Fibroblast of skin of scalp (primary cell): ENCODE results near the gene RET.
"Not testable (repeated sequence)": the region's sequence is repeated elsewhere in the genome, so short reads cannot be mapped to it uniquely, and the experiment has no call there.

Experiments
- DNase-seq: peaks from one replicate; pipeline ENCODE4 v3.0.0-alpha.2; 2013

The RET gene

DNA sequence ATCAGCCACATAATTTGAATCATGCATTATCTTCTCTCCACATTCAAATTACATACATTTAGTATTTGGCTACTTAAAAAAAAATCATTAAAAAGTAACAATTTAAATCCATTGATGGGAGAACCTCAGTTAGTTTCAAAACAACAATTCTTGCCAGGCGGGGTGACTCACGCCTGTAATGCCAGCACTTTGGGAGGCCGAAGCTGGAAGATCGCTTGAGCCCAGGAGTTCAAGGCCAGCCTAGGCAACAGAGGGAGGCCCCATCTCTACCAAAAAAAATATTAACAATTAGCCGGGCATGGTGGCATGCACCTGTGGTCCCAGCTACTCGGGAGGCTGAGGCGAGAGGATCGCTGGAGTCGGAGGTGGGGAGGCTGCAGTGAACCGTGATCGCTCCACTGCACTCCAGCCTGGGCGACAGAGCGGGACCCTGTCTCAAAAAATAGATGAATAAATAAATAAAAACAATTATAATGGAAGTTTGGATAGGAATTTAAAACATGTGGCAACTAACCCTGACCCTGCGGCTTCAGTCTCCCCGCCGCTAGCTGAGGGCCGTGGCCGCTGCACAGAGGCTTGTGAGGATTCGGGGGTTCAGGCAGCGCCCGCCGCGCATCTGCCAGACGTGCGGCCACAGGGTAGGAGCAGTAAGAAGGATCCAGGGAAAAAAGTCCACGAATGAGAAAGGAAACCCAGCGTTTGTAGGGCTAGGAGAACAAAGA, 60.3 kb downstream of the RET start:
- DNase-seq, result peak; percentile 22

DNA sequence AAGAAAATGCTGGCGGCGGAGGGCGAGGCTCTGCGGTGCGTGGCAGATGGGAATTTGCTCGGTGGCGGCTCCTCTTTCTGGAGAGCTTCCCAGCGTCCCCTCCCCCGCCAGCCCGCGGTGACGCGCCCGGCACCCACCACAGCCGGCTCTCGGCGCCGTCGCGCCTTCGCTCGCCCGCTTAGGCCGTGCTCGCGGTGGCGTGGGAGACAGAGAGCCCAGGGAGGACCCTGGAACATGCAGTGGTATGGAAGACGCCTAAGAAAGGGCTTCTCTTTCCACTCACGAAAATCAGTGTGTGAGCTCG, 60.8 kb downstream of the RET start:
- peak; percentile 75 for DNase-seq

DNA sequence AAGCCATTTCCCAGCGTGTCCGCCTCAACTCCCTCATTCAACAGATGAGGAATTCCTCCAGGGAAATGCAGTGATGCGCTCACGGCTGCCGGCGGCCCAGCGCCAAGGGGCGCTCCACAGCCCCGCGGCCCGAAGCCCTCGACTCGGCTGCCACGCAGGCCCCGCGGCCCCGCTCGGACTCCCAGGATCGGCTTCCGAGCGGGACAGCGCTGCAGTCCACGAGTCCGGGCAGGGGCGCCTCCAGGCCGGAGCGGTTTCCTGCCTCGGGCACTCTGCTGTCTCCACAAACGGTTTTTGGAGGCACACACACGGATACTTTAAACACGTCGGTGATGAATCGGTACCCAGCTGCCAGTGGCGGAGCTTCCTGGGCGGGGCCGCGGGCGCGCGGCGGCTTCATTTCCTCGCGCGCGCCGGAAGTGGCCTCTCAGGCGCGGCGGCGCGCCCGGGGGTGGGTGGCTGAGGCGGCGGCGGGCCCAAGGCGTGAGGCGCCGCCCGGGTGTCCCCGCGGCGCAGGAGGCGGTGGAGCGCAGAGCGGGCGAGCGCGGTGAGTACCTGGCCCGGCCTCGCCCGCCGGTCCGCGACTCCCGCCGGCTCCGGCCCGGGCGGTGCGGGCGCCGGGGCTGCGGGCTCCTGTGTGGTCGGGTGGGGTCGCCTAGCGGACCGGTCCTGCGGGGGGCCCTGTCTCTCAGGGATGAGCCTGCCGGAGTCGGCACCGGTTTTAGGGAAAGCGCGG, 61.3 kb downstream of the RET start, which contains the start of gene CSGALNACT2:
Gene CSGALNACT2 (plus strand): TSS at position 425 of the 736 bp plus-strand sequence. CDS start 16,705 bp downstream, outside the sequence.
- peak; percentile 87 for DNase-seq

DNA sequence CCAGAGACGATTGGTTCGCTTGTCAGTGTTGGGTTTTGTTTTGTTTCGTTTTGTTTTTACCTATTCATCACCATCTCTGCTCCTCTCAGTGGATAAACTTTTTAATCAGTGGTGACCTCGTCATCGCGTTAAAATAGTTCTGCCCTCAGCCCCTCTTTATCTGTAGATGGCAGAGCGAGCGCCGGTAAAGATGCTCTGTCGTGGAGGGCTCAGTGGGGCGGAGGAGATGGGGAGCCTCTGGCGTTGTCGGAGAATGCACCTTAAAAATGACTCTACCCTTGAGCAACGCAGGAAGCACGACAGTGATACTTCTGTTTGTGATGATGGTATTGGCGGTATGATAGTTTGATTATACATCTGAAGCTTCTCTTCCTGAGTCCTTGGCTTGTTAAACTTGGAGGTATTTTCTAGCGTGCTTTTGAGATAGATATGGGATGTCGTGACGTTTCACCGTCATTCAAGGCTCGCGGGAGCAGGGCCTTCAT, 61.9 kb downstream of the RET start:
- DNase-seq, result peak; percentile 19

DNA sequence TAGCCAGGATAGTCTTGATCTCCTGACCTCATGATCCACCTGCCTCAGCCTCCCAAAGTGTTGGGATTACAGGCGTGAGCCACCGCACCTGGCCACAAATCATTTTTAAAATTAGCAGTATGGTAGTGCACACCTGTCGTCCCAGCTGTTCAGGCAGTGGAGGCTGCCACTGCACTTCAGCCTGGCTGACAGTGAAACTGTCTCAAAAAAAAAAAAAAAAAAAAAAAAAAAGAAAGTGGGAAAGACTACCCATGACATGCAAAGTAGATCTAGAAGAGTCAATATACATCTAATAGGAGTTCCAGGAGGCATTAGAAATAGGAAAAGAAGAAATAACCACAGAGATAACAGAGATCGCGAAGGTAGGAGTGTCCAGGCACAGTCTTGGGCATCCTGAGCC, 64.6 kb downstream of the RET start:
- no peak for DNase-seq

DNA sequence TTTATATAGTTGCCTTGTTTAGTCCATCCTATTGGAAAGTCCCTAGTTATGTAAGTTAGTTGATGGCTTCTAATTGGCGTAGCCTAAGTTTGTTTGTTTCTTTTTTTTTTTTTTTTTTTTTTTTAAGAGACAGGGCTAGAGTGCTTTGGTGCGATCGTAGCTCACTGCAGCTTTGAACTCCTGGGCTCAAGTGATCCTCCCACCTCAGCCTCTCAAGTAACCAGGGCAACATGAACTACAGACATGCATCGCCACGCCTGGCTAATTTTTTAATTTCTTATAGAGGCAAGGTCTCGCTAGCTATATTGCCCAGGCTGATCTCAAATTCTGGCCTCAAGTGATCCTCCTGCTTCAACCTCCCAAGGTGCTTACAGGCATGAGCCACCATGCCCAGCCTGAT, 68.4 kb downstream of the RET start:
- no peak for DNase-seq

DNA sequence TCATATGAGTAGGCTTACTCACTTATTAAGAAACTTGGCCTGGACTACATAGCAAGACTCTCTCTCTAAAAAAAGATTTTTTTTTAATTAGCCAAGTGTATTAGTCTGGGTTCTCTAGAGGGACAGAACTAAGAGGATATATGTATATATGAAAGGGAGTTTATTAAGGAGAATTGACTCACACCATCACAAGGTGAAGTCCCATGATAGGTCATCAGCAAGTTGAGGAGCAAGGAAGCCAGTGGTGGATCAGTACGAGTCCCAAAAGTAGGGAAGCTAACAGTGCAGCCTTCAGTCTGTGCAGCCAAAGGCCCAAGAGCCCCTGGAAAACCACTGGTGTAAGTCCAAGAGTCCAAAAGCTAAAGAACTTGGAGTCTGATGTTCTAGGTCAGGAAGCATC, 69.1 kb downstream of the RET start:
- DNase-seq, result not testable (repeated sequence)

DNA sequence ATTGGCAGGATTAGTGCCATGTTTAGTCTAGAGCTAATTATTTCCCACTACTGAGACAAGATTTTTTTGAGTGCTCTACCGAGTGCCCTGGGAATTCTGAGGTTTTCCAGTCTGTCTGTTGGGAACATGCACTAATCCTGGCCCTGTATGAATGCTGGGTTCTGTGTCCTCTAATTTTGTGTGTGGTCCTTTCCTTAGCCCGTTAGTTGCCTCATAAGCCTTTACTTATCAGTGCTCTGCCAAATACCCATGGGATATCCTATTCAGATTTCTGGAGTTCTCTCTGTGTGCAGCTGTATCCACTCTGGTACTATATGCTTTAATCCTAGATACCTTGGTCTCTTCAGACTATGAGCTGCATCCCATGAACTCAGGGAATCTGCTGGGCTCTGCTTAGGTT, 74.5 kb downstream of the RET start:
- no peak for DNase-seq

DNA sequence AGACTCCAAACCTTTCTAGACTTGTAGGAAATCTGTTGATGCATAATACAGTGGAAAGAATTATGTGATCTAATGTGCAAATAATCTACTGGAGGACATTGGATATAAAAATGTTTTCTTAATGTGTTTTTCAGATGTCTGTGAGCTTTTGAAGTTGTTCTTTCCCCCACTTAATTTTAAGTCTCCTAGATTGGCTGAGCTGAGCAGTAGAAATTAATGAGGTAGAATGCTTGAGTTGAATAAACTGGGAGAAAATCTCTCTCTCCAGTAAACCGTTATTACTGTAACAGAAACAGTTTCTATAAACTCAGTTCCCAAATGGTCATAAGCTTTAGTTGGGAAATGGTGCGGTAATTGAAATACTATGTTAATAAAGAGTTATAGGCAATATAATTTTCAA, 77.0 kb downstream of the RET start:
- DNase-seq, result no peak

DNA sequence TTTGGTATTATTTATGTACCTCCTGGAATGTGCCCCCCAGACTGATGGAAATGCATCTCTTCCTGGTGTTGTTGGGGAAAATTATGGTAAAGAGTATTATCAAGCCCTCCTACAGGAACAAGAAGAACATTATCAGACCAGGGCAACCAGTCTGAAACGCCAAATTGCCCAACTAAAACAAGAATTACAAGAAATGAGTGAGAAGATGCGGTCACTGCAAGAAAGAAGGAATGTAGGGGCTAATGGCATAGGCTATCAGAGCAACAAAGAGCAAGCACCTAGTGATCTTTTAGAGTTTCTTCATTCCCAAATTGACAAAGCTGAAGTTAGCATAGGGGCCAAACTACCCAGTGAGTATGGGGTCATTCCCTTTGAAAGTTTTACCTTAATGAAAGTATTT, 78.4 kb downstream of the RET start:
- no peak for DNase-seq

DNA sequence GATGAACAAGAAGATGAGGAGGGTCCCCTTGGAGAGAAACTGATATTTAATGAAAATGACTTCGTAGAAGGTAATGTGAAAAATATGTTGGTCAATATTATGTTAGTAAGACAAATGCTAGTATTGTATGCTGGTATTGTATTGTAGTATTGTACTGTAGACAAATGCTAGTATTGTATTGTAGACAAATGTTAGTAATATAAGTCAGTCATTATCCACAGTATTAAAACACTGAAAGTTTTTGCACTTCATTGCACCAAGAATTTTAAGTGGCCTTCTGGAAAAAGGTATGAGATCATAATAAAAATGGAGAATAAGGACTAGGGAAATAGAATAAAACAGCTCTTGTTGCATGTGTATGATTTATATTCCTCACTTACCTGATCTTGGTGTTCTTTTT, 78.9 kb downstream of the RET start:
- DNase-seq, result no peak

DNA sequence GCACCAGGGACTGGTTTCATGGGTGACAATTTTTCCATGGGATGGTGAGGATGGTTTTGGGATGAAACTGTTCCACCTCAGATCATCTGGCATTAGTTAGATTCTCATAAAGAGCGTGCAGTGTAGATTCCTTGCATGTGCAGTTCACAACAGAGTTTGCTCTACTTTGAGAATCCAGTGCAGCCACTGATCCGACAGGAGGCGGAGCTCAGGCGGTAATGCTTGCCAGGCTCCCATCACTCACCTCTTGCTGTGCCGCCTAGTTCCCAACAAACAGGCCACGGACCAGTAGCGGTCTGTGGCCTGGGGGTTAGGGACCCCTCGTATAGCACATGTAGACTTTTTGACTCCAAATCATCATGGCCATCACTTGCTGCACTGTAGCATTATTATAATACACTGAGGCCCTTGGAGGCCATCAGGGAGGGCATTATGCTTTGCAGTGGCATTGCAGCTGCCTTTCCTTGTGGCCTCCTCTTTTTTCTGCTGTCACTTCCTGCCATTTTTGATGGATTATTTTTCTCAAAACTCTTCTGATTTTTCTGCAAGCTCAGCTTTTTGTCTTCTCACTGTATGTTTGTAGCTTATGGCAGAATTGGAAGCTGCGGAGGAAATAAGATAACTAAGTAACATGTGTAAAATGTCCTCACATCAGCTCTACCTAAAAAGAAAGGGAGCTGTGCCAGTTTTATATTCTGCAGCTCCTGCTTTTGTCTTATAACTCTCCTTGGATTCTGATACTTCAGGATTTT, 79.9 kb downstream of the RET start:
- no peak for DNase-seq

DNA sequence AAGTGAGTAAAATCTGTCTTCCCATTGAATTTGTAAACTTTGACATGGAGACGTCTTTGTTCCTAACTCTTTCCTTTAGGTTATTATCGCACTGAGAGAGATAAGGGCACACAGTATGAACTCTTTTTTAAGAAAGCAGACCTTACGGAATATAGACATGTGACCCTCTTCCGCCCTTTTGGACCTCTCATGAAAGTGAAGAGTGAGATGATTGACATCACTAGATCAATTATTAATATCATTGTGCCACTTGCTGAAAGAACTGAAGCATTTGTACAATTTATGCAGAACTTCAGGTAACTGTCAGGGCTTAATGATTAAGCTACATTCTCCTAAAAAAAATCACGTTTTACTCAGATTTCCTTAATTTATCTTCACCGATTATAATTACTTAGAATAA, 81.8 kb downstream of the RET start:
- no peak for DNase-seq

DNA sequence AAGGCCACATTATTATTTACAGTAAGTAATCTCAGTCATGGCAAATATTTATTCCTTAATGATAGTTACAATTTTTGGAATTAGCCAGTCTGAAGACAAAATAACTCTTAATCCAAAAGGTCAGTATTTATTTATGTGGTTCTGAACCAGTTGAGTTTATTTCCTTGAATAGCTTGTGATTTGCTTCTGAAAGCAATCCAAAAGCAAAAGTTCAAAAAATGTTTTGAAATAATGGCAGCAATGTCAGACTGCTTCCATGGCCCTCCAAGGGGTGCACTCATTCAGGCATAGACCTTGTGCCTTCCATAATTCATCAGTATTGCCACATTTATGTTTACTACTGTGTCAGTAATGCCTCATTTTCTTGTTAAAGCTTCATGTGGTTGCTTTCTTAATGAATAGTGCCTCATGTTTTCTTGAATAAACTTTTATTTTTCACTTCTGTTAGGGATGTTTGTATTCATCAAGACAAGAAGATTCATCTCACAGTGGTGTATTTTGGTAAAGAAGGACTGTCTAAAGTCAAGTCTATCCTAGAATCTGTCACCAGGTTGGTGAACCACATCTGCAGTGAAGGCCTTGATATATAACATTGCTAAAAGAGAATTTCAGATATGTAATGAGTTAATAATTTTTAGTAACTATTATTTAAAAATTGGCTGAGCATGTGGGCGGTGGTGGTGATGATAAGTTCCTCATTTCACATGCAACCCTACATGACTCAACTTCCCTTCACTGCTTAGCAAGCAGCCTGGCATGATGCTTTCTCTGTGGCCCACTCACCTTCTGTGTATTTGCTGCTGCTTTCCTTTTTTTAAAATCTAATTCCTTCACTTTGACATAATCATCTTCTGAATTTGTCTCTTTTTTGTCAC, 83.4 kb downstream of the RET start:
- DNase-seq, result peak; percentile 53

DNA sequence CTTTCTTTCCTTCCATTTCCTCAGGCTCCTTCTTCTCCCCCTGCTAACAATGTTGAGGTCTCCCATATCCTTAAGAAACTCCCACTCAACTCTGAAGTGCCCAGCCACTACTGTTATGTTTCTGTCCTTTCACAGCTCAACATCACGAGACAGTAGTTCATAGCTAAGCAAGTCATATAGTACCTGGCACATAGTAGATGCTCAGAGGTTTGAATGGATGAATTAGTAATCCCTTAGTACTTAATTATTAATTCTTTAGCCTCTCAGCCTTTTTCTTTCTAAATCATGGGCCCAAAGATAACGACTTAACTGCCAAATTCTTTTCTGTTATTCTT, 84.0 kb downstream of the RET start:
- no peak for DNase-seq

DNA sequence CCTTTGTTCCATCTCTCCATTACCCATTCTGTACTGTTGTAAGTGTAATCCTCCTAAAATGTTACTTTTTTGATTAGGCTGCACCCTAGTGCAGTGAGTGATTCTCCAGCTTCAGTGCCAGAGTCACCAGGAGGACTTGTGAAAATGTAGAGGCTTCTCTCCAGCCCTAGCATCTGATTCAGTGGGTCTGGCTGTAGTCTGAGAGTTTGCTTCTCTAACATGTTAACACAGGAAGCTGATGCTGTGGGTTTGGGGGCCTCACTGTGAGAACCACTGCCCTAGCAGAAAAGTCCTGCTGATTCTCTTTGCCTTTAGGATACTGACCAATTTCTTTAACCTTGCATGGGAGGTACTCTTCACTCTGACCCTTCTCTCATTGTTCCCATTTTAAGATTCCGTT, 85.7 kb downstream of the RET start:
- DNase-seq, result no peak

DNA sequence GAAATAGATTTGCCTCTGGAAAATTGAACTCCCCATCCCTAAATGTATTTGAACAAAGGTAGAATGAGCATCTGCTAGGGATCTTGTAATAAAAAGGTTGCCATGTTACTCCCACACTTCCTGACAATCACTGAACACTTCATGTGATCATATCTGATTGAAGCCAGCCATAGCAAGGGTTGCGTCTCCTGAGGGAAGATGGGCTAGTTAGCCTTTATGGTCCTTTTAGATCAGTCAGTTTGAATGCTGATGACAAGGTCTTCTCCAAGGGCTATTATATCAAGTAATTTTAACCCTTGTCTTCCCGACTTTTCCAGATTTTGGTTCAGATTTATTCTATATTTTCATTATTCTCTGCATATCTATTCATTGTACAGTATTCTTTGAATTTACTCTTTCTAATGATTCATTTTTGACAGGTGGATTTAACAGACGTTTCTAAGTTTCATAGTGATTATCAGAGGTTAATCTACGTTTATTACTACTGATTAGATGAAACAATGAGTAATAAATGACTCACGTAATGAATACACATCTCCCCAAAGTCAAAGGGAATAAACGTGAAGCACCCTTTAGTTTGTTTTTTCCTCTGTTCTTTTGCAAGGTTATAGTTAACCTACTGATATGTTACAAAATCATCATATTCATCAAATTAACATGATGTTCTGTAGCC, 89.5 kb downstream of the RET start:
- no peak for DNase-seq

DNA sequence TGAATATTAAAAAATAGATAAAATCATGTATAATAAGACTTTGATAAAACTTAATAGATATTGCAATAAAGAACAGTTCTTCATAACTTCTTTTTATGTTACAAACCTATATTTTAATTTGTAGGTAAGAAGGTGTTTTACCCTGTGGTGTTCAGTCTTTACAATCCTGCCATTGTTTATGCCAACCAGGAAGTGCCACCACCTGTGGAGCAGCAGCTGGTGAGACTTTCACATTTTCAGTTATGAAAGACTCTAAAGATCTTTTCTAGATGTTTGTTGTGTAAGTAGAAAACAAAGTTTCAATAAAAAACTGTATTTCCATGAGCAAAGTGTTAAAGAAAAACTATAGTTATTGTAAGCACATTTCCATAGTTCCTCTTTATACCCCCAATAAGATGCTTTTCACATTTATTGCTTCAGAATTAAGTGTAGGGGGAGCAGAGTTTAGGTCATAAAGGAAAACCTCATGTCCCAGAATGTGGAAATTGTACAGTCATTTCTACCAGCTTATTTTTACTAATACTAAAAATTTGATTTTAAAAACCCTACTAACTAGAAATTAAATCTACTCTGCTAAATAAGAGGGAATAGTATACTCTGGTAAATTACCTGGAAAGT, 90.1 kb downstream of the RET start:
- no peak for DNase-seq

DNA sequence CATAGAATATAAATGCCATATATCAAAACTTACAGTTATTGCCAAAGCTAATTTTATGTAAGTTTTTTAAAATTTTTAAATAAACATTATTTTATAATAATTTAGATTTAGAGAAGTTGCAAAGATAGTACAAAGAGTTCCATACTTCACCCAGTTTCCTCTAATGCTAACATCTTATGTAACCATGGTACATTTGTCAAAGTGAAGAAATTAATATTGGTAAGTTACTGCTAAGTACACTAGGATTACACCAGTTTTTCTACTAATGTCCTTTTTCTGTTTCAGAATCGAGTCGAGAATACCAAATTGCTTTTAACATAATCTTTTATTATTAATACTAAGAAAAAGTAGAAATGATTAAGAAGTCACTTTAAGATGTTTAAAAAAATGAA, 90.6 kb downstream of the RET start:
- no peak for DNase-seq

DNA sequence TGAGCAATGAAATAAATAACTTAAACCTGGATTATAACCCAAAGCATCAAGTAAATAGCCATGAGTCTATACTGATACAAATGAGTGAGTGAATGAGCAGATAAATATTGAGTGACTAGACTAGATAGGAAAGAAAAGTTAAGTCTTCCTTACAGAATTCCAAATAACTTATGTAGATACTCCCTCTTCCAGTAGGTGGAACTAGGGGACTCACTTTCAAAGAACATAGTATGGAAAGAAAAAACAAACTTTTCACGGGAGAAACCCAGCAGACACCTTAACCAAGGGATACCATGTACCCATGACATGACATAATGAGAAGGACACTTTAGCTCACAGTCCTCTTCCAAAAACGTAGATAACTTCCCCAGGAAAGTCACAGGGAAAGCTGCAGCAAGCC, 93.6 kb downstream of the RET start:
- DNase-seq, result no peak

DNA sequence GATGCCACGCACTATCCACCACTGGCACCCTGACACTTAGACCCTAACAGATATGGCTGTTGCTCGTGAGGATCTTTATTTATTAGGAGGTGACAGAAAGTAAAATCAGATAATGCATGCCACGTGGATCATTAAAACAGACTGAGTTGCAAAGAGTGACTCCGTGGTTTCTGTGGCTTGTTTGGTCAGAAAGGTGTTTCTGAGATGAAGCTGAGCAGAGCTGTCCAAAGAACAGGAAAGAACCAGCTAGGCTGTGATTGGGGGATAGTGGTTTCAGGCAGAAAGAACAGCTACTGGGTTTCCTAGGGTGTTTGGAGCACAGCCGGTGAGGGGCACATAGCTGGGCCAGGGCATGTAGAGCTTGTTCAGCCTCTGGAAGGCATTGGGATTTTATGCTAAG, 95.8 kb downstream of the RET start:
- DNase-seq, result no peak

DNA sequence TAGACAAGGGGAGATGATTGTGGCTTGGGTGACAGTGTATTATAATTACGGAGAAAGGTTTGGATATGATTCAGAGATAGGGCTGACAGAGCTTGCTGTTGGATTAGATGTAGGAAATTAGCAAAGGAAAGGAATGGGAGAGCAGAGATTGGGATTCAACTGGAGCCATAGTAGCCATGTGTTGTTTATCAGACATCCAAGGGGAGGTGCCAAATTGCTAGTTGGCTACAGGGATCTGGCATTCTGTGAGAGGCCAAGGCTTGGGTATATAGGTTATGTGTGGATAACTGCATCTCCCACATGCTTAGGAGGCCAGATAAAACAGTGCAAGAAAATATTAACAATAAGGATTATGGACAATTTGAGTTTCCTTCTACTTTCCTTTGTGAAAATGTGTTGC, 96.3 kb downstream of the RET start:
- no peak for DNase-seq
